NCI-H2196 treated with DMSO at 0.1 percent for 48 hours (cell line): Measurements from ENCODE around the gene ARFGAP2.

Experiments used
- DNase-seq: peaks from one replicate; lab custom pipeline; 2025; ENCODE audit not compliant: unreplicated experiment; lab: John Stamatoyannopoulos, UW

The ARFGAP2 gene

GRCh38 chr11:47171856-47172255 is 4.8 kb downstream of the ARFGAP2 start:
- no peak for DNase-seq

DNA sequence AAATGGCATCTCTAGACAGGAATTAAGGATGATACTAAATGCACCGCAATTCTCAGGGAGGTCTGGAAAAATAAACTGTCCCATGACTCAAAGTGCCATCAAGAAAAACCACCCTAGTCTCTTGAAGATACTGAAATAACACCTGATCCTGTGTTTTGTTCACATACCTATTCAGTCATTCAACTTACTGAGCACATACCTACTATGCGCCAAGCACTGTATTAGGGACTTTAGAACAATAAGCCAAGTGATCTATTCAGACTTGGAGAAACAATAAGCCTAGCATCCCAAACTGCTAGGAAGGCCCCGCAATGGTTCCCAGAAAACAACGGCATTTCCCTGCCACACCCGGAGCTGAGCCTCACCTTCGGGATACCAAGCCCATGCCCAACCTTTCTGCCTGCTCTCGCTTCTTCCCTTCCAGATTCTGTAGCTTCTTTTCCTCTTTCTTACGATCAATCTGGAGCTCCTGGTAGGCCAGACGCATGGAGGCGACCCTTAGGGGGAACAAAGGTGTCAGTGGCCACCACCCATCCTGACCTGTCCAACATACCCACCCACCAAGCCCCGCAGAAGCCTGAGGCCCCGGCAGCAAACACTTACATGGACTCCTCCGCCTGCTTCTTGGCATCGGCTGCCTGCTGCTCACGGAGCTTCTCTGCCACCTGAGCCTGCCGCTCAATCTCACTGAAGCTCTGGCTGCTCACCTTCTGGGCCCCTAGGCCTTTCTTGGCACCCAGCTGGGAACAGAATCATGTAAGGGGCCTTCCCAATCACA is 5.4 kb downstream of the ARFGAP2 start:
- DNase-seq = no peak

DNA sequence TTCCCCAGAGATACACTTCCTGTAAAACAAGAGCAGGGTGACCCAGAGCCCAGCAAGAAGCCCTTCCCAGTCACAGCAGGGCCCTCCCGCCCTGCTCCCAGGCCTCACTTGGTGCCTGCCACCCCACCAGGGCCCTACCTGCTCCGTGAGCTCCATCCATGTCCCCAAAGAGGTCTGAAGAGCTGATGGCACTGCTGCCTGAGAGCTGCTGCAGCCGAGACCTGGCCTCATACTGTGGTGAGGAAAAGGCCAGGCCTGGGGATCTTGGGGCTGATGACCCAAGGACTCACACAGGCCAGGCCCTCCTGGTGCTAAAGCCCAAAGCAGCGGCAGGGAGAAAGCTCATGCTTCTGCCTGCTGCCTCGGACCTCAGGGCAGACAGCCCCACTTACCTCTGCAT is 10.3 kb downstream of the ARFGAP2 start:
- no peak for DNase-seq

DNA sequence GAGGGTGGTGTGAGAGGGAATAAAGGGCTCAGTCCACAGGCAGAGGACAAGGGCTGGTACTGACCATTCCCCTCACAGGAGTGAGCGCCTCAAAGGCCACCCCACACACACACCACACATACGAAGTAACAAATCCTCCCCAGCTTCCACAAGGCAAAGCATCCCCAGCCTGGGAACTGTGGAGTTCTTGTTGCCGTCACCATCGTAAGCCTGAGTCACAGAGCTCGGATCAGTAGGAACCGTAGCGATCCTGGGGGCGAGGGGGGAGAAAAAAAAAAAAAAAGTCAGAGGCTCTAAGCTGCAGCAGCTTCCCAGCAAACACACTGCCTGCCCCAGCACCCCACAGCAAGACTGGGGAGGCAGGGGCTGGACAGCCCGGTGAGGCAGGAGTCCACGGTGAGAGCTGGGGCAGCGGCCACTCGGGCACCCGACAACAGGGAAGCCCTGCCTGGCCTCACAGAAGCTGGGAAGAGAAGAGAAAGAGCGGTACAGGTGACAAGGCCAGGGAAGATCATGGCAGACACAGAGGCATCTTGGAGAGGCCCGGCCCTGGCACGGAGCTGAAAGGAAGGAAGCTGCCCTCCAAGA is 11.3 kb downstream of the ARFGAP2 start:
- DNase-seq = no peak

- DNase-seq = no peak
These were observed 12.4 kb downstream of the ARFGAP2 start for GRCh38 chr11:47164321-47164720.

- DNase-seq = no peak
These were observed 12.8 kb downstream of the ARFGAP2 start for GRCh38 chr11:47163898-47164297.

GRCh38 chr11:47163193-47163592 is 13.5 kb downstream of the ARFGAP2 start:
- DNase-seq = no peak

DNA sequence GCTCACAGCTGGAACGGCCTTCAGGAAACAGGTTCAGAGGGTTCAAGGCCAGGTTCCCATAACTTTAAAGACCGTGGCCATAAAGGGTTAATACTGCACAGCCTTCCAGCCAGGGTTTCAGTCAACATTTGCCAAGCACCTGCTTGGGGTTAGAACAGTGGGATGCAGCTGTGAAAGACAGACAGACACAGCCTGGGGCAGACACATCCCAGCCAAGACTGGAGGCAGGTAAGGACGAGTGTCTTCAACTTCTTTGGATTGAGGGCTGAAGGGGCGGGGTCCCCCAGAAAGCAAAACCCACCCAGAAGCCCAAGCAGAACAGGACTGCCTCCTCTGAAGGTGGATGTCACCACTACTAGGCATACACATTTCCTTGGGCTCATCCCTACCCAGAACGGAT is 14.3 kb downstream of the ARFGAP2 start:
- DNase-seq = no peak

DNA sequence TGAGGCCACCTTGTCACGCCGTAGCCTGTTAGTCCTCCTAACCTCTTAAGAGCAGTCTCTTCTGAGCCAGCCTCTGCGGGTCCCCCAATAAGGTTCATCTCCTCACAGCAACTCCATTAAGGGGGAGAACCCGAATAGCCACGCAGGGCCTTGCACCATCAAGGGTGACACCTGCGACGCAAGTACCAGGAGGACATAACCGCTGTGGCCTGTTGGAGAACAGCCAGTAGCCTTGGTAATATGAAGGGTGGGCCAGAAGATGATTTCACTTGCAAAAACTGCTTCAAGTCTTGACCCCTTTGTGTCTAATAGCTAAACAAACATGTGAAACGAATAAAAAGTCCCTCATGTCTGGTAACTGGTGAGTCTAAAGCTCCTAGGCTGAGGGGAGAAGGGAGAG is 14.8 kb downstream of the ARFGAP2 start:
- DNase-seq = no peak

- DNase-seq = peak; percentile 53
These were observed 15.4 kb downstream of the ARFGAP2 start for GRCh38 chr11:47161134-47161854.

DNA sequence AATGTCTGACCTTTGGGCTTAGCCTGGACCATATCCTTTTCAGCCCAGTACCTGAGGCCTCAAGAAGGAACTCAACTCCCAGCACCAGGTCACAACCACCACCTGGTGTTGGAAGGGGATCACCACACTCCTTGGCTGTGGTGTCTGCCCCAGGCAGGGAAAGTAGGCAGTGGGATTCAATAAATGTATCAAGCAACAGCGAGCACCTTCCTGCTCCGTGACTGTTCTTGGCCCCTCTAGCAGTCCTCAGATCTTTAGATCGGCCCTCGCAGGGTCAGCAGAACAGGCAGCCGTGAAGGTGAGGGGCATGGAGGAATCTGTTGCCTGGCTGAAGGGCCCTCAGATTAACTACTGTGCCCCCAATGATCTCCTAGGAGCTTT is 15.9 kb downstream of the ARFGAP2 start:
- DNase-seq = no peak

DNA sequence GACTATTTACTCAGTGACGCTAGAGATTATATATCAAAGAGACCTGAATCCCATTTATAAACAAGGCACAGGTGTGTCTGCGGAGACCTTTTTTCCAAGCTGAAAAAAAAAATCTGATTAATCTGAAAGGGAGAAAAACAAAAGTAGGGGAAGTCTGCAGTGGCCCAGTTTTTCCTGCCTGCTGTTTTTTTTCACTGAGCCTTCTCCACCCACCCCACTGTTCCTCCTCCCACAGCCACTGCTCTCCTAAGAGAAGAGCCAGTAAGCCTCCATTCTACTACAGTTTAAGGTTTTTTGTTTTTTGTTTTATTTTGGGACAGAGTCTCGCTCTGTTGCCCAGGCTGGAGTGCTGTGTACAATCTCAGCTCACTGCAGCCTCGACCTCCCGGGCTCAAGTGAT is 18.4 kb downstream of the ARFGAP2 start:
- no peak for DNase-seq

DNA sequence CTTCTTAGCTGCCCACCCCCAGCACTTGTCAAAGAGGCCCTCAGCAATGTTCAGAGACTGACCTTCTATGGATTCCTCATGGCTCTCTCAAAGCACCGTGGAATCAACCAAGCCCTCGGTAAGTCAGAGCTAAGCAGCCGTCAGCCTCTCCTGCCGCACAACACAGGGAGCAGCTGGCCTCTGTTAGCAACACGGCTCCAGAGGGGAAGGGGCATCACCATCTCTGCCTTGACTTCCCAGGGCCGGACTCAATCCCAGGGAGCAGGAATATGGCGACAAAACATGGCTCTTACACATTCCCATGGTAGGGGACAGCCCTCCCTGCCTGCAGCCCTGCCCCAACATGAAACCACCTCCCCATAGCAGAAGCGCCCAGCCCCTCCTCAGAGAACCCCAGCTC is 18.9 kb downstream of the ARFGAP2 start:
- no peak for DNase-seq

GRCh38 chr11:47156951-47157350 is 19.7 kb downstream of the ARFGAP2 start:
- DNase-seq = no peak

GRCh38 chr11:47156333-47156732 is 20.3 kb downstream of the ARFGAP2 start:
- DNase-seq = no peak

DNA sequence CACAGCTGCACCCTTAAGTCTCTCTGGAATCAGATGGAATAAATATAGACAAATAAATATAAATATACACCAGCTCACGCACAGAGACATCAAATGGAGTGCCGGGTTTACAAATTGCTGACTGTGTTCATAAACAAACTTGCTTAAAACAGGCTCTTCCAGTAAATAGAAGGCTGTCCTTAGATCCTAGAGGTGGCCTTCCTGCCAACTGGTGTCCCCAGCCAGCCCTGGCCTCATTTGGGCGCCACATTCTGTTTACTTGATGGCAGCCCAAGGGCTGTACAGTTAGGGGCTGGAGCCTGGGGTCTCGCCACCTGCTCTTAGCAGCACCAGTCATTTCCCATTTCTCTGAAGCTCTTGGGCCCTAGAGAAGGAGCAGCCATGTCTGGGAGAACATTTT is 20.8 kb downstream of the ARFGAP2 start:
- DNase-seq = no peak

GRCh38 chr11:47154616-47155570 is 21.8 kb downstream of the ARFGAP2 start:
- DNase-seq = no peak

- DNase-seq = peak; percentile 87
These were observed 23.4 kb downstream of the ARFGAP2 start for GRCh38 chr11:47152953-47153950.

DNA sequence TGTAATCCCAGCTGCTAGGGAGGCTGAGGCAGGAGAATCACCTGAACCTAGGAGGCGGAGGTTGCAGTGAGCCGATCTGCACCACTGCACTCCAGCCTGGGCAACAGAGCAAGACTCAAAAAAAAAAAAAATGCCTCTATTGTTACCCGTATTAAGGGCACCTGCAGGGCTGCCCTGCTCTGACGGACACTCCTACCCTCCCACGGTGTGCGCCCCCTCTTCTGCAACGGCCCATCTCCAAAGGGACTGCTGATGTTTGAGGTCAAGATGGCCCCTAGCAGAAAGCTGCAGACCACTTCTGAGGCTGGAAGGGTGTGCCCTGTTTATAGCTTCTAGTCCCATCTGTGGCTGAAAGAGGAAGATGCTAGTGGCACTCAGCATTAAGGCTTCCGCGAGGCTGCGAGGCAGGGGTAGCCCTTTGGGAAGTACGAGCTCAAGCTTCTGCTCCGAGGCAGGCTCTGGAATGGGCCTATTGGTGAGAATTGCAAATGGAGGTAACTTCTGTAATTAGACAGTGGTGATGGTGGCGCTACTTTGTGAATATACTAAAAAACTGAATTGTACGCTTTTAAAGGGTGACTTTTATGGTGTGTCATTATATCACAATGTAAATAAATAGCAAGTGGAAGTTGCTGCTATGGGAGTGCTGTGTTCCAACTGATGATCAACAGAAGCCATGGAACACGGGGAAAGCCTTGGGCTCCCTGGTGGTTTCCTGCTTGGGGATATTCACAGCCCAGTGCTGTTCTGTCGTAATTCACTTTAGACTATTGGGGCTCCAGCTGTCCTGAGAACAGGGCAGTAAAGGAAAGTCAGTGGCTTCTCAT is 24.3 kb downstream of the ARFGAP2 start:
- no peak for DNase-seq
